Tongue (tissue), 2 donors: Measurements from ENCODE around the gene MAML2. TPM values are rescaled to one million over a fixed set of nuclear protein-coding genes. Genes with fewer than 3 reads are reported as not detected.

Source experiments
- DNase-seq: peaks from one replicate; pipeline ENCODE4 v3.0.0-alpha.2; 2015
- total RNA-seq: library from RNA; depleted of rRNA; stranded (reverse); fragments of >200 nt; gene quantifications from one replicate; pipeline ENCODE4 v1.2.3, GENCODE V29; 2014

The MAML2 gene
- total RNA-seq, 1 donor from 2014 or later, result 10.9 TPM

GRCh38 chr11:96125400-96125799 is 217.6 kb downstream of the MAML2 start:
- DNase-seq, result no peak

DNA sequence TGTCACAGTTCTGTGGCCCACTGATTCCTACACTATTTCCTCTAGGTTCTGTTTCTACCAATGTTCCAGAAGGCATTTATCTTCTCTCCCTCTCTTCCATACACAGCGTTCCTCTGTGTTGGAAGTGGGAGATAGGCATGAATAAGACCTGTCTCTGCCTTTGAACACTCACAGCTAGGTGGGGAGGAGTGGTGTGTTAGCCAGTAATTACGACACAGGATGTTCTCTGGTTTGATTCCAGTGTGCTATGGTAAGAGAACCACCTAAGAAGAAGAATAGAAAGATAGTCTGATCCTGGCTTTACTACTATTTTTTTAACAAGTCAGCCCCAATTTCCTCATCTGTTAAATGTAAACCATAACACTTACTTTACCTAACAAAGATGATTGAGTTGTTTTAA is 218.8 kb downstream of the MAML2 start:
- DNase-seq, result no peak

DNA sequence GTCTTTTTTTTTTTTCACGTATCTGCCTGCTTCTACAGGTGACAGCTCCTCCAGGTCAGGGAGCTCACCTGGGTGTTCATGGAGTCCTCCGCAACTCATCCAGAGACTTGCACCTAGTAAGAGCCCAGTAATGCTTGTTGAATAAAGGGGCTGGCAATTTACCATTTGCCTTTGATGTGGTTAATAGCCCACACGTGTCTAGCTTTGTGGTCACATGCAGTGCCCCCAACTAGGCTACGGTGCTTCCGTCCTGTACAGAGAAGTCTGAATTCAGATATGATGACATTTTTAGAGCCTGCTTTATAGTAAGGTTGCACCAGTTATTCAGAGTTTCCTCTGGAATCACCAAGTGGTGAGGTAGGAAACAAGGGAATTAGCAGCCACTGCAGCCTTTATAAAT is 219.7 kb downstream of the MAML2 start:
- DNase-seq, result no peak

- peak; percentile 45 for DNase-seq
Measured at GRCh38 chr11:96122601-96123074, 220.4 kb downstream of the MAML2 start.

DNA sequence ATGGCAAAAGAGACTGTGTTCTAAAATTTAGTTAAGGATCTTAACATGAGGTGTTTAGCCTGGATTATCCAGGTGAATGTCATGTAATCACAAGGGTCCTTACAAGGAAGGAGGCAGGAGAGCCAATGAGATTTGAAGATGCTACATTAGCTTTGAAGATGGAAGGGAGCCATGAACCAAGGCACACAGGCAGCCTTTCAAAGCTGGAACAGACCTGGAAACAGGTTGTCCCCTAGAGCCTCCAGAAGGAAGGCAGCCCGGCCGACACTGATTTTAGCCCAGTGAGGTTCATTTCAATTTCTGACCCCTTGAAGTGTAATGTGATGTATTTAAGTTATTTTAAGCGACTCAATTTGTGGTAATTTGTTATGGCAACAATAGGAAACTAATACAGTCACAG is 223.8 kb downstream of the MAML2 start:
- no peak for DNase-seq

DNA sequence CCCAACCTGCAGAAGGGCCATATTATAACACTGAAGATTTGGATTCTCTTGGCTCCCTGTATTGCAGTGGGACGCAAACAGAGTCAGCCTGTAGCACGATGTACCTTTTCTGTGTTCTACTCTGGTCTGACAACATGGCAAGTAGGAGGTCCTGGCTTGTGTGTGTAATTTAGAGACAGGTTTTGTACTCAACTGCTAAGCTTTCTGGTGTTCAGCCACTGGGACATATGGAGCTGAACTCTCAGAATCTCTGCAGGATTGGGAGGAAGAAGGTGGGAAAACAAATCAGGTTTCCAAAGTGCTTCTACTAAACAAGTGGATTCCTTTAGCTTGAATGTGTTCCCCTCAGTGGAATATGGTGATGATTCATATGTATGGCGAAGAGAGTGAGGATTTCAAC is 226.6 kb downstream of the MAML2 start:
- no peak for DNase-seq

DNA sequence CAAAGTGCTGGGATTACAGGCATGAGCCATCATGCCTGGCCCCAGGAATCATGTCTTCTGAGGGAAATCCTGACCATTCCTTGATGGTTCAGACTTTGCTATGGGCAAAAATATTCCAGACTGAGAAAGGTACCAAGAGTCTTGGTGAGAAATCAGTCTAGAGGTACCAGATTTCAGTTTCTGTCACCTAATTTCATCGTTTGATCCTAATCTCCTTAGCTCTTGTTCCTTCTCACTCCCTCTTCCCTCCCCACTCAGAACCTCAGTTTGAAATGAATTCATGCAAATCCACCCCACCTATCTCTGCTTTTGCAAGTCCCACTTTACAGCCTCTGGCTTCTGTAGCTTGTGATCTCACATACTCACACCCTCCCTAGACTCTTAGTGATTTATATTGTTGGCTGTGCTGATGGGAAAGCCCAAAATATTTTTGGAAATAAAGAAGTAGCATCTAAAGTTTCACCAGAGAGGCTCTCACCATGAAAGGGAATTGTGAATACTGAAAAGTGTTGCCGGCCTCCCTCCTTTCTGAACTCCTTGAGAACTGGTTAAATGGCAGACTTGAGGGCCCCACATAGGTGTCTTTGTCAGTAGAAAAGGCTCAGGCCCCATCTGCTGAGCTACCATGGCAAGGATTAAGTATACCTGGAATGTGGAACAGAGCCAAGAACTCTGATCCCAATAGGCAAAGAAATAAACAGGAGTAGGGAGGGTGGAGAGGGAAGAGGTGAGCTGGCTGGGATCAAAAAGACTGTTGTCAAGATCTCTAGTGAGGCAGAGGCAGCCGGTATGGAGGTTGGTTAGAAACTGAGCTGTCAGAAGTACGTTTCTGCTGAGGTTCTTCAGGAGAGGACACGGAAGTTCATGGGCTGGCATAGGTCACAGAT is 228.6 kb downstream of the MAML2 start:
- no peak for DNase-seq

GRCh38 chr11:96113193-96113681 is 229.8 kb downstream of the MAML2 start:
- DNase-seq, result peak; percentile 65

DNA sequence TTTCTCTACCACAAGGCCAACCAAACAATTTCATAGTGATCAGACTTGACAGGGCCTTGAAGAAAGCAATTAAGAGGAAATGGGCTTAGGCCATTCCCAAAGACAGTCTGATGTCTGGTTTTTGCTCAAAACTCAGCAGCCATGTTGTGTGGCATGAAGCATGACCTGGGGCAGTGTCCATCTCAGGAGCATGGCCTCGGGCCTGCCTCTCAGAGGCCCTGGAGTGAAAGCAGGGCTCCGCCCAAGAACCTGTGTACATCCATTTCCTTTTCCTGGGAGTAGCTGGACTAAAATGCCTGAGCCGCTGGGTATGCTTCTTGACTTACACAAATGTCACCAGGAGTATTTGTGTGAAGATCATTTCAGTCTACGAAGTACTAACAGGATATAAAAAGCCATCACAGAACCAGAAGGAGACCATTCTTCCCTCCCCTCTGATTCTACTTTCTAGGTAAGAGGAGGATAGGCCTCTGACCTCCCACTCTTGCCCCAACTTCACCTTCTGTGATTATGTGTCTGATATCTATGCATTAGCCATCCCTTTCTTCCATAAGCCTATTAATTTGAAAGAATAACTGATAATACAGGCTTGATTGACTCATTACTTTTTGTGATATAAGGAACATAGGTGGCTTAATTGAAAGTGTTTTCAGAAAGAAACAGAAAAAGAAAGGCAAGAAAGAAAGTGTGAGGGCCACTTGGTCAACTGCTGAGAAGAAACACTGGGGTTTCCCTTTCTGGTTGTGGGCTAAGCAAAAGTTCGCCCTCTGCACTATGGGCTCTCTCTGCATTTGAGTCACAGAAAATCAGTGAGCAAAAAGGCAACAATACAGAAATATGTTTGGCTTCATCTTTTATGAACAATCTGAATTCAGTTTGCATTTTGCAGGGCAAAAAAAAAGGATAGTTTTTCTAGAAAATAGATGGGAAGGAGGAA is 230.5 kb downstream of the MAML2 start:
- DNase-seq, result no peak

- DNase-seq, result no peak
Measured at GRCh38 chr11:96111308-96111707, 231.7 kb downstream of the MAML2 start.

- DNase-seq, result no peak
Measured at GRCh38 chr11:96110302-96110701, 232.7 kb downstream of the MAML2 start.

GRCh38 chr11:96109331-96110030 is 233.5 kb downstream of the MAML2 start:
- DNase-seq, result no peak

GRCh38 chr11:96107143-96107824 is 235.7 kb downstream of the MAML2 start:
- no peak for DNase-seq

- DNase-seq, result no peak
Measured at GRCh38 chr11:96106645-96107044, 236.3 kb downstream of the MAML2 start.

DNA sequence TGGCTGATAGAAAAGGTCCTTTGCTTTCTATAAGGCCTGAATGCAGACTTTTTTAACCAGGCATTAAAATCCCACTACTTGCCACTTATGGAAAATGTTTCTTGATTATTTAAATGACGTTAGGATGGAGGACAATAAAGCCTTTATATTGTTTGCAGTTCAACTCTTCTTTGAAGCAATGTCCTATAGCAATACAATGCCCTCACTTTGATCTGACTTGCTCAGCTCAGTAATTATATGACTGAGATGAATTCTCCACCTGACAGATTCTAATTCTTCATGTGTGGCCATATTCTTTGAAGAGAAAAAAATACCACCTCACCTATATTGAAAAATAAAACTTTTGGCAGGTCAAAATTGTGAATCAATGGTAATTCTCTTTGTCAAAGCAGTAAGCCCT is 237.1 kb downstream of the MAML2 start:
- no peak for DNase-seq

DNA sequence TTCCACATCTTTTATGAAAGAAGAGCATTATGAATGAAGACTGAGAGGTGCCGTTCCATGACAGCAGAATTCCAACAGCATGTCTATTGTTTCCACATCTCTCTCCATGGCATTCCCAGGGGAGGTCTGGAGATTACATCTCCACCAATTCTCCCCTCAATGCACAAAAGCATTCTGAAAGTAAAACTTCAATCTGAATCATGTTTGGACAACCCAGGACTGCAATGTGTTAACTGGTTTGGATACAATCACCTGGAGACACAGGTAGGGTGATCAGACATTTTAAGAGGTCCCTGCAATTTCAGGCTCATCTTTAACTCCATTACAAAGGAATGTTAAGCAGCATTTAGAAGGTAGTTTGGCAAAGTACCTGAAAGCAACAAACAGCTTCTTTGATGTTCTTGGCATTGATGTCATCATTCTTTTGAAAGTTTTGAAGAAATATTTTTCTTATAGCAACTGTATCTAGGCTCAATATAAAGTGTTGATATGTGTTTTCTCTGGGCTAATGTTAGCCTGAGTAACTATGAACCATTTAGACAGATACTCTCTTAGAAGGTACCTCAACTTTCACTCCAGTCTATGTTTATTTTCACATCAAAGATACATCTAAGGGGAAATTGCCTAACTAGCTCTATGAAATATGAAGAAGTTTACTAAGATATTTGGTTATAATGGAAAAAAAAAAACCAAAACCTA is 237.6 kb downstream of the MAML2 start:
- DNase-seq, result no peak

GRCh38 chr11:96104496-96104895 is 238.5 kb downstream of the MAML2 start:
- no peak for DNase-seq

GRCh38 chr11:96103721-96104120 is 239.3 kb downstream of the MAML2 start:
- DNase-seq, result no peak

DNA sequence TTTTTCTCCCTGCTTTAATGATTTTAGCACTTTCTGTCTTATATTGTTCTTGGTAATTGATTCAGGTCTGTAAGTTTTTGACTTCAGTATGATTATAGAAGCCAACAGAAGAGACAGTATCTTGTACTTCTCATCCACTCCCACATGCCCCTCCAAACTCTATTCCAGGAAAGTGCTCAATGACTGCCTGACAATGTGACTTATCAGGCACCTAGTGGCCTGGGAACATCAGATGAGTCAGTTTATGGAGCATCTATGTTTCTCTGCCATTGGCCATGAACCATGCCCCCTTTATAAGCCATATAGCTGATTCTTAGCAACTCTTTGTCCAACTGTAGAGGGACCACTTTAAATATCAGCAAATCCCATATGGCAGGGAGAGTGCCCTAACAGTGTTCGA is 239.9 kb downstream of the MAML2 start:
- no peak for DNase-seq

- no peak for DNase-seq
Measured at GRCh38 chr11:96102664-96103078, 240.3 kb downstream of the MAML2 start.

DNA sequence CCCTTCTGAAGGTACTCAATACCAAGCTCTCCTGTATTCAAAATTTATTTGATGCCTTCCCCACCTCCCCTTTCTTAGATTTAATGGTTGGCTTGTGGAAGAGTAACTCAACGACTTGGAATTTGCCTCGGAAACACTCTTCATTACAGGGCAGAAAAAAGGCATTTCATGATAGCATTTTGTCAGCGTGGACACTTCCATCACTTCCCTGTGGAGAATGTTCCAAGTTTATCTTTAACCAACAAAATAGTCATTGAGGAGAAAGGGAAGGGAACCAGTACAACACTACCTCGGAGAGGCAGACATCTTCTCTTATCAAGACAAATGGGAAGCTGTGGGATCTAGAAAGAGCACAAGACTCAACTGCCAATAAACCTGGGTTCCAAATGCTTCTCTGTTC is 241.8 kb downstream of the MAML2 start:
- DNase-seq, result no peak
